ENCODE measurements around the gene BANP.
"Not testable (repeated sequence)": the region's sequence is repeated elsewhere in the genome, so short reads cannot be mapped to it uniquely, and the experiment has no call there.

Gene BANP

DNA sequence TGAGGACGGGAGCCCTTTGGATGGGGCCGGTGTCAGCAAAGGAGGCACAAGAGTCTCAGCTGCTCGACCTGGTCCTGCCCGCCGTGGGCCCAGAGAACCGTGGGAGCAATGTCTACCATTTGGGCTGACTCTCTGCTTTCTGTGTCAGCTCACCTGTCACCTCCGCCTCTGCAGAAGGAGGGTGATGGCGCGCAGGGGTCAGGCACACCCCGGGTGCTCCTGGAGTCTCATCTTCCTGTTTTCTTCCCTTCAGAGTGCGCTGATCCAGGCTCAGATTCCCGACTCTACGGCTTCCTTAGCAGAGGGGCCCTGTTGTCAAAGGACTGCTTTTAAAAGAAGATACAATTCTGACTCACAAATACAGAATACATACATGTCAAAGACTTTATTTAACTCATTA is 167.1 kb downstream of the BANP start:
- TF ChIP-seq, protein P1, sequence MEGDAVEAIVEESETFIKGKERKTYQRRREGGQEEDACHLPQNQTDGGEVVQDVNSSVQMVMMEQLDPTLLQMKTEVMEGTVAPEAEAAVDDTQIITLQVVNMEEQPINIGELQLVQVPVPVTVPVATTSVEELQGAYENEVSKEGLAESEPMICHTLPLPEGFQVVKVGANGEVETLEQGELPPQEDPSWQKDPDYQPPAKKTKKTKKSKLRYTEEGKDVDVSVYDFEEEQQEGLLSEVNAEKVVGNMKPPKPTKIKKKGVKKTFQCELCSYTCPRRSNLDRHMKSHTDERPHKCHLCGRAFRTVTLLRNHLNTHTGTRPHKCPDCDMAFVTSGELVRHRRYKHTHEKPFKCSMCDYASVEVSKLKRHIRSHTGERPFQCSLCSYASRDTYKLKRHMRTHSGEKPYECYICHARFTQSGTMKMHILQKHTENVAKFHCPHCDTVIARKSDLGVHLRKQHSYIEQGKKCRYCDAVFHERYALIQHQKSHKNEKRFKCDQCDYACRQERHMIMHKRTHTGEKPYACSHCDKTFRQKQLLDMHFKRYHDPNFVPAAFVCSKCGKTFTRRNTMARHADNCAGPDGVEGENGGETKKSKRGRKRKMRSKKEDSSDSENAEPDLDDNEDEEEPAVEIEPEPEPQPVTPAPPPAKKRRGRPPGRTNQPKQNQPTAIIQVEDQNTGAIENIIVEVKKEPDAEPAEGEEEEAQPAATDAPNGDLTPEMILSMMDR (IDR thresholded peaks at IDR 0.05; ENCODE audit: low read depth, low read length, missing control alignments): no peak
- no peak overlapping the region for H3K4me3 ChIP-seq (replicated peaks; ENCODE audit: low read depth, low read length)
- DNase-seq (ENCODE audit: extremely low read depth, low read depth): no peak

DNA sequence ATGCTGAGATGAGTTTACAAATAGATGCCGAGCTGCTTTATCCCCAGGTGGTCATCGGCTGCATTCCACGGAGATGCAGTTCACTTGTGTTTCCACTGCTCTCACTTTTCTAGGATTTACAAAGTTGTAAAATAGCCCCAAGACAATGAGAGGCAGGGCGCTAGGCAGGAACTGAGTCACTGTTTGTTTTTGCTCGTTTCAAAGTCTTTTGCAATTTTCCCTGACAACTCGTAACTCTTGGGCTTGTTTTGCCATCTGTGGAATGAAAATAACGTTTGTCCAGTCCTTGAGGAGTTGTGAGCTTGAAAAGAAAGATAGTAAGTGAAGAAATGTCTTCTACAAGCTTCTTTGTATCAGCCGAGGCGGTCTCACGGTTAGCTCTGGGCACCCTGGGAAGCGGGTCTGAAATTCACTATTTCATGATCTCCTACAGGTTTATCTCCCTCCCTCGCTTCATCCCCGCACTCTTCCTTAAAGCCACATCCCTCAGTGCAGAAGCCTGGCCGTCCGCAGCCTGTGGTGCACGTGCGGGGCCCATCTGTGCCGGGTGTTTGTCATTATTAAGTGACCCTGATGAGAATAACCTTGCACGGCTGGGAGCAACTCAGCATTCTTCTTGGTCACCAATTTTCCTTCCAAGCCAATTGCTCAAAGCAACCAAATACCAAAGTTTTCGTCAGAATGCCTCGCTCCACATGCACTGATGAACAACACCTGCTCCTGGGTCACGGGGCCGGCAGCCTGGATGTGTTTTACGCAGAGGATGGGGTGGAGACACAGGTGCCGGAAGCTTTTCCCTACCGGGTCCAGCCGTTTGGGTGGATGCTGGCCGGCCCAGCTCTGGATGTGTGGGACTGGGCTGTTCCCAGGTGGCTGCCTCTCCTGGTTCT is 167.9 kb downstream of the BANP start:
- DNase-seq (ENCODE audit: extremely low read depth, low read depth): peak; percentile 79
- H3K4me3 ChIP-seq (replicated peaks; ENCODE audit: low read depth, low read length): not testable (repeated sequence)

DNA sequence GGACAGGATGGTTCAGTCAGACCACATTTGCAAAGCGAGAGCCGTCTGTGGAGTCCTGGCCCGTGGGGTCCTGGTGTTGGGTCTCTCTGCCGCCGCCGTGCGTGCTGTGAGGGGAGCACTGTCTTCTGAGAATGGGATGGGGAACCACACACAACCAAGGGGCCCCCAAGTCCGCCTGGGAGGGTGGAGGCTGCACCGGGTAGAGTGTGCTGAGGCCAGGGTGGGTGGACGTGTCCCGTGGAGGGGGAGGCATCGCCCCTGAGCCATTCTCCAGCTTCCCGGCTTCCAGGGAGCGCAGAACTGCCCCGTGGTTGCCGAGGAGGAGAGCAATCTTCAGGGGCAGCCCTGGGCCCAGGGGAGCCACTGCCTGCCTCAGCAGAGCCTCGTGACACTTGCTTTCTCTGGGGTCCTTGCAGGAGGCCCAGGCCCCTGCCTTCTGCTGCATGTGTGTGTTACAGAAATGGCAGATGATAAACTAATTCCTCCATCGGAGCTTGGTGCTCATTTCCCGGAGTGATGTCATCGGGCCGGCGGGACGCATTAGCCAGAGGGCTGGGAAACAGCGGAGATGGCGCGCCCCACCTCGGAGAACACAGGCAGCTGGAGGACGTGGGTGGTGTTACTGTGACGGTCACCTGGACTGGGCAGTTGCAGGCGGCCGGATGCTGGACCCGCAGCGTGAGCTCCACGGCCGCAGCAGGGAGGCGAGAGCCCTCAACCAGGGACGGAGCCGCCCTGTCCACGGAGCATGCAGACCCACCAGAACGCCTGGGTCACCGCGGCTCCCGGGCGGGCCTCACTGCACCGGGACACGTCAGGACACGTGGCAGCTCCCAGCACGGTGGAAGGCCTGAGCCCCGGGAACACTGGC is 168.9 kb downstream of the BANP start:
- H3K4me3 ChIP-seq (replicated peaks; ENCODE audit: low read depth, low read length); DNase-seq (ENCODE audit: extremely low read depth, low read depth): not testable (repeated sequence)

DNA sequence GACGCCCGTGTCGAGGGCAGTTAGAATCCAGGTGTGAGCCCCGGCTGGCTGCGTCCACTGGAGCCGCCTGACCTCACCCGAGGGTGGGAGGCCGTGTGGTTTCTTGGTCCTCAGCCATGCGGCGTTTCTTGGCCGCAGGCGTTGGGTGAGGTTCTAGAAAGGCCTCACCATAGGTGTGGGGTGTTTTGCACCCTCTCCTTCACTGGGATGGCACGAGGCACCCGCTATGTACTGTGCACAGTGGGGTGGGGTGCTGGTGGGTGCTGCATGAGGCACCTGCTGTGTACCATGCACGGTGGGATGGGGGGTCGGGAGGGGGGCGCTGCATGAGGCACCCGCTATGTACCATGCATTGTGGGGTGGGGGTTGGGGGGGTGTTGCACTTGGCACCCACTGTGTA is 169.6 kb downstream of the BANP start:
- TF ChIP-seq, protein P1 (IDR thresholded peaks at IDR 0.05; ENCODE audit: low read depth, low read length, missing control alignments): no peak
- no peak overlapping the region for H3K4me3 ChIP-seq (replicated peaks; ENCODE audit: low read depth, low read length)
- no peak for DNase-seq (ENCODE audit: extremely low read depth, low read depth)

DNA sequence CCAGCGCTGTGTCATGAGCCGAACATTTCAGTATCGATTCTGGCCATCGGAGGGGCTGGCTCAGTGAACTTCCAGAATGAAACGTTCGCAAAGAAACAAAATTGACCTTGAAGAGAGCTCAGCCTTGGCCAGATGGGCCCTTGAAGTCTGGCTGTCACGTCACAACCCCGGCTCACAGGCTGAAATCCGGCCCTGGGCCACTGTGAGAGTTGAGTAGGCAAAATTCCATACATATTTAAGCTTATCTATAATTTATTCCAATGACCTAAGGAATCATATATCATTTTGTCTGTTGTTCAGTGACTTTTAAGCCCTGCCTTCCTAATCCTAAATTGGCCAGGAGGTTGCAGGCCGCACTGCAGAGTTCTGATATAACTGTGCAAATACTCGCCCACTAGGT is 170.2 kb downstream of the BANP start:
- not testable (repeated sequence) for H3K4me3 ChIP-seq (replicated peaks; ENCODE audit: low read depth, low read length); DNase-seq (ENCODE audit: extremely low read depth, low read depth)

DNA sequence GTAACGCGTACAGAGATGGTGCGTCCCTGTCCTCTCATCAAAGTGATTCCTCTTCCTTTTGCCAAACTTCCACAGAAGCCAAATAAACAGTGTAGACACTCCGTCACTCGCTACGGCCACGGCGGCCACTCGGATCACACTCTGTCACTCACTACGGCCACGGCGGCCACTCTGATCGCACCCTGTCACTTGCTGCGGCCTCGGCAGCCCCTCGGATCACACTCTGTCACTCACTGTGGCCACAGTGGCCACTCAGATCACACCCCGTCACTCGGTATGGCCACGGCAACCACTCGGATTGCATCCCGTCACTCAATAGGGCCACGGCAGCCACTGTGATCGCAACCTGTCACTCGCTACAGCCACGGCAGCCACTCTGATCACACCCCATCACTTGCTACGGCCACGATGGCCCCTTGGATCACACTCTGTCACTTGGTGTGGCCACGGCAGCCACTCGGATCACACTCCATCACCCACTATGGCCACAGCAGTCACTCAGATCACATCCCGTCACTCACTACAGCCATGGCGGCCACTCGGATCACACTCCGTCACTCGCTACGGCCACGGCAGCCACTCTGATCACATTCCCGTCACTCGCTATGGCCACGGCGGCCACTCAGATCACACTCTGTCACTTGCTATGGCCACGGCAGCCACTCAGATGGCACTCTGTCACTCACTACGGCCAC is 170.8 kb downstream of the BANP start:
- TF ChIP-seq, protein P1 (IDR thresholded peaks at IDR 0.05; ENCODE audit: low read depth, low read length, missing control alignments): no peak
- no peak for DNase-seq (ENCODE audit: extremely low read depth, low read depth)

More for the DNA sequence above, 170.8 kb downstream of the BANP start:
- no peak overlapping the region for H3K4me3 ChIP-seq (replicated peaks; ENCODE audit: low read depth, low read length)

All from HFF-Myc (cell line).